PC-3 (cell line): ENCODE results near the gene MGAT4A.

Experiments
- CTCF ChIP-seq: fragments of 300-600 bp; sonication (generic); conservative IDR thresholded peaks from 2 replicates; pipeline ENCODE4 v1.5.1; 2017; ENCODE audit warnings: antibody characterized with exemption, low read depth, mild to moderate bottlenecking, low read length
- EZH2 ChIP-seq: fragments of 300-600 bp; sonication (generic); IDR thresholded peaks from one replicate; pipeline ENCODE4 v1.6.1; 2017; ENCODE audit warnings: antibody characterized with exemption, mild to moderate bottlenecking, low read length; ENCODE audit not compliant: unreplicated experiment
- EZH2phosphoT487 ChIP-seq: fragments of 300-600 bp; sonication (generic); IDR thresholded peaks from 2 replicates; pipeline ENCODE4 v1.6.1; 2018; ENCODE audit warnings: mild to moderate bottlenecking, antibody characterized with exemption, low read length, borderline replicate concordance

DNA sequence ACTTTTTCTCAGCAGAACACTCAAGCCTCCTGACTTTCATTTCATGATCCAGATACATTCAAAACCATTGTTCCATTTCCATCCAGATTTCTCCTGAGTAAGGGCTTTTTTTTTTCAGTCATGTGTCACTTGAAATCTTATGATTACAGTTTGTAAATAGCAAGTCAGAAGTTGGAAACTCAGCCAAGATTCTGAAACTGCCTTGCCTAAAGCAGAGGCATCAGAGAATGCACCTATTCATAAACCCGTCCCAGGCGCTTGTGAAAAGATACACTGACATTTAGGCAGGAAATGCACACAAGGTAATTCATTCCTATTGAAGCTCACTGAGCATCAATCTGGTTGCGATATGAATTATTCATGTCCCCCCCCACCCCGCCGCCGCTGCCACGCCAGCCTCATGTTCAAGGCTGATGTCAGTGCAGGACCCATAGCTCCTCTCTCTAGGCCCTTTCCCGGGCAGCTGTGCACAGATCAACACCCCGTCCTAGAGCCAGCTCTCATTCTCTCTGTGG, 30.4 kb upstream of the MGAT4A start:
- TF ChIP-seq CTCF = no peak
- TF ChIP-seq EZH2 = no peak
- no peak for TF ChIP-seq EZH2phosphoT487
